Motor neuron (in vitro differentiated cells): ENCODE measurements around the gene CMKLR1. TPM values are rescaled to one million over a fixed set of nuclear protein-coding genes. Genes with fewer than 3 reads are reported as not detected.
A peak's percentile ranks its signal among the peaks of the same experiment; 100 is the strongest.

ENCODE experiments used
- ATAC-seq, 8 experiments: fragments of 200-7000 bp; cut with Tn5 transposase; replicated peaks in 6 of 8; 2 replicates each; pipeline ENCODE4 v1.8.0; 2021; ENCODE audit warnings: mild to moderate bottlenecking in 8 of 8, moderate library complexity in 8 of 8
- H3K27ac ChIP-seq, 2 donors: fragments of 250-450 bp; sonication (Bioruptor Pico); 2 replicates each; pipeline ENCODE4 v1.9.0; 2021; ENCODE audit warnings: antibody characterized with exemption in 2 of 2, mild to moderate bottlenecking in 2 of 2, moderate library complexity in 1 of 2
- H3K4me1 ChIP-seq, 2 donors: fragments of 250-450 bp; sonication (Bioruptor Pico); replicated peaks in 1 of 2; 2 replicates each; pipeline ENCODE4 v1.6.1; 2021; ENCODE audit warnings: antibody characterized with exemption in 2 of 2, mild to moderate bottlenecking in 2 of 2, moderate library complexity in 1 of 2
- H3K4me3 ChIP-seq, 5 donors: fragments of 250-450 bp; sonication (Bioruptor Pico); 2 replicates each; pipeline ENCODE4 v1.9.0; 2021; ENCODE audit warnings: antibody characterized with exemption in 5 of 5, mild to moderate bottlenecking in 5 of 5, moderate library complexity in 4 of 5
- WGBS, 10 experiments: fragments of 450-650 bp; shearing (Covaris generic); methylation state at CpG; one replicate each; pipeline ENCODE4 v1.0.0; 2022; 5-methylcytosine and 5-hydroxymethylcytosine counted together
- in situ Hi-C, 9 experiments: fragments of 400-800 bp; cut with MboI; loops; one replicate each; pipeline ENCODE4 v1.15.0; 2021; ENCODE audit warnings: low sequenced_read_pairs in 9 of 9, low pct_unique_long_range_greater_than_20kb in 2 of 9; ENCODE audit not compliant: unreplicated experiment in 9 of 9
- total RNA-seq, 8 experiments: library from RNA; unstranded; fragments of 300-600 nt; gene quantifications; 2 replicates each; pipeline versions ENCODE4 v1.2.3 to v1.2.4, GENCODE V29; 2022

CMKLR1 gene
- total RNA-seq, 8 experiments from 2014 or later, result 0.09 to 12.6 (median 0.38) TPM; not detected in 1

DNA sequence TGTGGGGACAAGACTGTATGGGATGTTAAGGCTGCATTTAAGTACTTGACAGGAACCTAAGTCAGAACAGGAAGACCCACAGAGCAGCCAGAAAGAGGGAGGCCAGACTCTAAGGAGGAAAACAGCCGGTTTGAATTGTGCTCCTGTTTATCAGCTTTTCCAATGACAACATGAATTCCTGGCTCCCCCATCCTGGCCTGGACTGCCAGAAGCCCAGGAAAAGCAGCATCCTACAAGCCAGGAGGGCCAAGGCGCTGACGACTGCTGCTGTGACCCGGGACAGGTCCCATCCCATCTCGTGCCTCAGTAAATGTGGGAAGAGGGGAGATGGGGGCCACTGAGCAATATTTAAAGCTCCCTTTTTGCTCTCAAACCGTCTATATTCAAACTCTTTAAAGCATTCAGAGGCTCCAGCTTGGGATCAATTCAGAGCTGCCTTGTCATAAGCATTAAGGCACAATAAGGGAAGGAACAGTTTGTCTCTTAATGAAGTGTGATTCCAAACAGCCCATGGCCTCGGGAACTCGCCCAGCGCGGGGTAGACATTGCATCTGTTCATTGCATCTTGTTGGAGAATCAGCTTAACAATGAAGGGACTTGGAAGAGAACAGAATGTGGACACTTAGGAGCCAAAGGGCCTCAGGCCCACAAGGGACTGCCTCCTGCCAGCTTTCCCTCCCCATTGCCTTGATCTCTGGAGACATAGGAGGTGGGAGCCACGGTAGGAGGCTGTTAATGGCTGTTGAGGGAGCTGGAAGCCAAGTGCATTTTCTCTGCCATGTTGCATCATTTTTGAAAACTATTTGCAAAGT lies 49.6 kb downstream of the CMKLR1 start:
- ATAC-seq, result no peak
- H3K4me3 ChIP-seq, result no peak overlapping the region
- 0 to 74% (median 24%) methylated on average over 1 to 9 of the region's 11 CpGs; no CpG with 5 or more reads in 1 of the 10 experiments for WGBS, 10 experiments
- peaks cover 0 to 4% of the 10 kb centered on the region in 2 donors for H3K4me1 ChIP-seq
- no peak overlapping the region for H3K27ac ChIP-seq
- in situ Hi-C loops, result no loop called here

DNA sequence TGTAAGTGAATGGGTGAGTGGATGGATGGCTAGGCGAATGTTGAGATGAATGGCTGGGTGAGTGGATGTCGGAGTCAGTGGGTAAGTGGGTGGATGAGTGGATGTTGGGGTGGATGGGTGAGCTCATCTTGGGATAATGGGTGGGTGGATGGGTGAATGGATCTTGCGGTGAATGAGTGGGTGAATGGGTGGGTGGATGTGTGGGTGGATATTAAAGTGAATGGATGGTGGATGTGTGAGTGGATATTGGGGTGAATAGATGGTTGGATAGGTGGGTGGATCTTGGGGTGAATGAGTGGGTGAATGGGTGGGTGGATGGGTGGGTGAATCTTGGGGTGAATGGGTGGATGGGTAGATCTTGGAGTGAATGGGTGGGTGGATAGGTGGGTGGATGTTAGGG lies 51.9 kb downstream of the CMKLR1 start:
- no peak for ATAC-seq
- WGBS, 10 experiments, result 79 to 94% (median 80%) methylated on average over 1 to 3 of the region's 3 CpGs; no CpG with 5 or more reads in 7 of the 10 experiments
- Histone ChIP-seq H3K4me3 (no peak overlapping the region), H3K4me1 (peaks cover 0 to 4% of the 10 kb centered on the region in 2 donors), H3K27ac (no peak overlapping the region)
- in situ Hi-C loops, result no loop called here

DNA sequence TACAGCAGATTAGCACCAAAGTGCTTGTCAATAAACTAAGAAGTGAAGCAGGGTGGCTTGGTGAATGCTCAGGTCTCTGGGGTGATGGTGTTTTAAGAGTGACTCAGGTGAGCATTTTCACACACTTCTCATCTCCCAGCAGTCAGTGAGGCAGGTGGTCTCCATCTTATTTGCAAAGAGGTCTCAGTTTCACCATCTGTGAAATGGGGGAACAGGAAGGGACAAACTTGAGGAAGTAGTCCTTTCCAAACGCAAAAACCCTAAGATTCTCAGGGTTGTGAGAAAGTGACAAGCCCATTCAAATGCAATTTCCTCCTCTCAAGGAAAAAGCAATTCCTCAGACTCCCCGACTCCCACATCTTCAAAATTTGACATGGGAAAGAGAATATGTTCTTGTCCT lies 54.1 kb downstream of the CMKLR1 start:
- H3K4me3 ChIP-seq, result no peak overlapping the region
- ATAC-seq, result no peak
- WGBS, 10 experiments, result 20 to 80% (median 37%) methylated on average over 1 to 2 of the region's 2 CpGs; no CpG with 5 or more reads in 5 of the 10 experiments
- peaks cover 0 to 4% of the 10 kb centered on the region in 2 donors for H3K4me1 ChIP-seq
- in situ Hi-C loops, result no loop called here
- H3K27ac ChIP-seq, result no peak overlapping the region

DNA sequence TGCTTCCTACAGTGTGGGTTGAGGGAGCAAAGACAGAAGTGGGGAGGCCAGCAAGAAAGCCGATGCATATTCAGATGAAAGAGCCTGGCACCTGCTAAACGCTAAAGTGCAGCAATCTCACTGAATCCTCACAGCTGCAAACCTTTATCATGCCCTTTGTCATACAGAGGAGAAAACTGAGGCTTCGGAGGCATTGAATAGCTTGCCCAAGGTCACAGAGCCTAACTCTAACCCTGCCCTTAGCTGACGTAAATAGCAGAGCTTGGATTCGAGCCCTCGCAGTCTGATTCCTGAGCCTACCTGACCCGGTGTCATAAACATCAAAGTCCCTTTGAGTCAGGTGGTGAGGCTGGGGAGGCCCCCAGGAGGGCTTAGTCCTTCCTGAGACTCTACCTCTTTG lies 54.9 kb downstream of the CMKLR1 start:
- Histone ChIP-seq H3K4me3 (no peak overlapping the region), H3K27ac (no peak overlapping the region), H3K4me1 (no peaks in the 10 kb centered on the region)
- in situ Hi-C loops, result no loop called here
- ATAC-seq, result no peak
- WGBS, 10 experiments, result 0 to 50% (median 37%) methylated on average over 1 to 5 of the region's 7 CpGs; no CpG with 5 or more reads in 4 of the 10 experiments

DNA sequence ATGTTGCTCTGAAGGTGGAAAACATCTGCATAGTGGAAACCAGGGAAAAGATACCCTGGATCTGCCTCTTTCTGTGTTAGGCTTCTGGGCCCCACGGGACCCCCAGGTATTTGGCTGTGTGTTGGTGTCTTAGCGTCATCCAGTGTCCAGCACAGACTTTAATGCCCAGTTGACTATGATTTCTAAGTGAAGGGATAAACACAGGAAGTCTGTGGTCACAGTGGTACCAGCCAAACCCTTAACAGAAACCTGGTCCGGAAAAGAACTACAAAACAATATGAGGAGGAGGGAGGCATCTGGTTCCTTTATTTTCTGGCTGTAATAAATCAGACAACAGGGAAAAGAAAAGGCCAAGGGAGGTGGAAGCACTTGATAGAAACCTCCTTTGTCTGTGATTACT lies 56.4 kb downstream of the CMKLR1 start:
- Histone ChIP-seq H3K4me3 (no peak overlapping the region), H3K4me1 (no peaks in the 10 kb centered on the region), H3K27ac (no peak overlapping the region)
- ATAC-seq, result no peak
- WGBS, 10 experiments, result 33 to 100% (median 75%) methylated on average over 1 to 3 of the region's 3 CpGs; no CpG with 5 or more reads in 5 of the 10 experiments
- in situ Hi-C loops, result no loop called here

DNA sequence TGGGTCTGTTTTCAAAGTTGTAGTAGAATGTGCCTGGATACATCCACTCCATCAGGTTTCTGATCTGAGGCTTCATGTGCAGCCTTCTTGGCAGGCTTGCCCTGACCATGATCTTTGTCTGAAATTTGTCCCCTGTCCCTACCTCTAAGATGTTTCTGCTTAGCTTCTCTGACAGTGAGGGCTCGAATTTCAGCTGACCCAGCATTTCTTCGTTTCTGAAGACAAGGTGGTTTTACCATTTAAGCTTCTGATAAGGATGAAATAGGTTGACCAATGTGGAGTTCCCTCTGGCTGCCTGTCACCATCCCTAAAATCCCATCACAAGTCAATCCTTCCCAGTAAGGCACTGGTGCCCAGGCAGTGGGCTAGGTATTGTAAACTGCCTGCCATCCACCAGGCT lies 57.0 kb downstream of the CMKLR1 start:
- no peaks in the 10 kb centered on the region for H3K4me1 ChIP-seq
- ATAC-seq, result no peak
- in situ Hi-C loops, result no loop called here
- no peak overlapping the region for H3K4me3 ChIP-seq
- no peak overlapping the region for H3K27ac ChIP-seq
- WGBS, 10 experiments, result 0 to 29% (median 0%) methylated on average over 1 to 2 of the region's 2 CpGs; no CpG with 5 or more reads in 6 of the 10 experiments

DNA sequence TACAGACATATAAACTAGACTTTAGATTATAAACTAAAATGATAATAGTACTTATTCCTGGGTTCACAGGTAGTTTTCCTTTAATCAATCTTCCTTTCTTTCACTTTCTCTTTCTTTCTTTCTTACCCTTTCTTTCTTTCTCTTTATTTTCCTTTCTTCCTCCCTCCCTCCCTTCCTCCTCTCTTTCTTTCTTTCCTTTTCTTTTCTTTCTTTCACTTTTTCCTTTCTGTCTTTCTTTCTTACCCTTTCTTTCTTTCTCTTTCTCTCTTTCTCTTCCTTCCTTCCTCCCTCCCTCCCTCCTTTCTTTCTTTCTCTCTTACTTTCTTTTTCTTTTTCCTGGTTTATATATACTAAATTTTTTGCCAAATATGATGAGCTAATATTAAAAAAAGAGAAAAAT lies 61.5 kb downstream of the CMKLR1 start:
- ATAC-seq, result no peak
- Histone ChIP-seq H3K4me3 (no peak overlapping the region), H3K4me1 (no peaks in the 10 kb centered on the region), H3K27ac (no peak overlapping the region)
- in situ Hi-C loops, result no loop called here

DNA sequence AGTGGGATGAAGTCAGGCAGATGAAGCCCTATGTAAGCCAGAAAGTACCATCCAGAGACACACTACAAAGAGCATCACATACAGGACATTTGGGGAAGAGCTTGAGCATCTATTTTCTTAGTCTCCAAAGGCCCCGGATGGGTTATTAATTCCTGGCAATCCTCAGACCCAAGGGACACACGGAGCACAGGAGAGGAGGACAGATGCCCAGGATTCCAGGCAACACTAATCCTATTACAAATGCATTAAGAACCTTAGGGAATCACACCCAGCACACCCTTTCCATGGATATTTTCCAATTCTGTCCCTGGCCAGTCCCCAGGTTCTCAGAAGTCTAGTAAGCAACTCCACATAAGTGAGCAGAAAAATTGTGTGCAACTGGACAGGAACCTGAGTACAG lies 65.9 kb downstream of the CMKLR1 start:
- ATAC-seq, result peak in 1 of 8 experiments; percentile 9
- Histone ChIP-seq H3K27ac (no peak overlapping the region), H3K4me1 (peaks cover 0 to 13% of the 10 kb centered on the region in 2 donors), H3K4me3 (no peak overlapping the region)
- in situ Hi-C loops, result no loop called here
- WGBS, 10 experiments, result 0% methylated on average over 1 to 2 of the region's 2 CpGs; no CpG with 5 or more reads in 6 of the 10 experiments

DNA sequence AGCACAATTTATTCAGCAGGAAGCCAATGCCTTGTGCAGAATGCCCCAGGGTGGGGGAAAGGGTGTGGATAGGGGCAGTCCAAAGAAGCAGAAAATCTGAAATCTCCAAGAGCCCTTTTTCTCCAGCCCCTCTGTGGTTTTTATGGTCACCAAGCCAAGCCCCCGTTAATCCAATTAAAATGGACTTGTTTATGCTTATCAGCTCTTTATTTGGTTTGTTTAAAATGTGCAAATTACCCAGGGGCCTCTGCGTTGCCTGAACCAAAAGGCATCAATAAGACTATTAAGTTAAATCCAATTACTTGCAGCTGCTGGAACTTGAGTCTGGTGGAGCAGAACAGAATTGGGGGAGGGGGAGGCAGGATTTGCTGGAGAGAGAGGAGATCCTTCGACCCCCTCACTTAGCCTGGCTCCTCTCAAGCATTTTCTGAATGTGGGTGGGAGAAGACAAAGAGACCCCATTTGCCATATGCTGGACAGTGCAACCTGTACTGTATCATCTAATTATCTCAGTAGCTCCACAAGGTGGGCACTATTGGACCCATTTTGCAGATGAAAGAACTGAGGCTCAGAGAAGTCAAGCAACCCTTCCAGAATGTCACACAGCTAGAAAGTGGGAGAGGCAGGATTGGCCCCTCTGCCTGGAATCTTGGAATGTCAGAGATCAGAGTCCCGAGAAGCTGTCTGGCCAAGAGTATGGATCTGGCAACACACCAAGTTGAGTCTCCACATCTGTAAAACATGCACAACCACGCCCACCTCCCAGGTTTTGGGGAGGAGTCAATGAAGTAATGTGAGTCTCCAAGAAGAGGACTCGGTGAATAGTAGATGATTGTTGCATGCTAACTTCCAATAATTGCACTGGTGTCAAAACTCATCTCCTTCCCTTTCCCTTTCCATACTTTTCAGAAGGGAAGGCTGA lies 66.9 kb downstream of the CMKLR1 start:
- H3K27ac ChIP-seq, result peak overlapping the region in 1 of 2 donors; percentile 21
- 0 to 90% (median 55%) methylated on average over 1 to 5 of the region's 6 CpGs; no CpG with 5 or more reads in 3 of the 10 experiments for WGBS, 10 experiments
- no peak overlapping the region for H3K4me3 ChIP-seq

DNA sequence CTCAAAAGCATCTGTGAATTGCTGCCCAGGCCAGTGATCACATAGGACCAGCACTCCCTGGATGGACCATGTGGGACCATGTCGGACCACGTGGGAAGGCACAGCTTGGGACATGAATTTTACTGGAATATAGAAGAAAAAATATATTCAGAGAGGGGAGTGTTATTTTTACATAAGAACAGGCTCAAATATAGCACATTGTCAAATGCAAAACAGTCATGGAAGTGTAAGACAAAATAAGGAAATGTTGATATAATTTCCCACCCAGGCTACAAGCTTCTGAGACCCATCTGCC lies 68.3 kb downstream of the CMKLR1 start:
- 0 to 75% (median 60%) methylated on average over 1 to 2 of the region's 2 CpGs; no CpG with 5 or more reads in 5 of the 10 experiments for WGBS, 10 experiments
- H3K4me1 ChIP-seq, result peaks cover 0 to 13% of the 10 kb centered on the region in 2 donors
- no peak for ATAC-seq
- no peak overlapping the region for H3K4me3 ChIP-seq
- no peak overlapping the region for H3K27ac ChIP-seq
- in situ Hi-C loops, result no loop called here

More for the DNA sequence above, 66.9 kb downstream of the CMKLR1 start:
- in situ Hi-C loops, result no loop called here
- peak in 4 of 8 experiments; percentile 19 to 78 (median 54) for ATAC-seq
- H3K4me1 ChIP-seq, result peaks cover 0 to 13% of the 10 kb centered on the region in 2 donors

DNA sequence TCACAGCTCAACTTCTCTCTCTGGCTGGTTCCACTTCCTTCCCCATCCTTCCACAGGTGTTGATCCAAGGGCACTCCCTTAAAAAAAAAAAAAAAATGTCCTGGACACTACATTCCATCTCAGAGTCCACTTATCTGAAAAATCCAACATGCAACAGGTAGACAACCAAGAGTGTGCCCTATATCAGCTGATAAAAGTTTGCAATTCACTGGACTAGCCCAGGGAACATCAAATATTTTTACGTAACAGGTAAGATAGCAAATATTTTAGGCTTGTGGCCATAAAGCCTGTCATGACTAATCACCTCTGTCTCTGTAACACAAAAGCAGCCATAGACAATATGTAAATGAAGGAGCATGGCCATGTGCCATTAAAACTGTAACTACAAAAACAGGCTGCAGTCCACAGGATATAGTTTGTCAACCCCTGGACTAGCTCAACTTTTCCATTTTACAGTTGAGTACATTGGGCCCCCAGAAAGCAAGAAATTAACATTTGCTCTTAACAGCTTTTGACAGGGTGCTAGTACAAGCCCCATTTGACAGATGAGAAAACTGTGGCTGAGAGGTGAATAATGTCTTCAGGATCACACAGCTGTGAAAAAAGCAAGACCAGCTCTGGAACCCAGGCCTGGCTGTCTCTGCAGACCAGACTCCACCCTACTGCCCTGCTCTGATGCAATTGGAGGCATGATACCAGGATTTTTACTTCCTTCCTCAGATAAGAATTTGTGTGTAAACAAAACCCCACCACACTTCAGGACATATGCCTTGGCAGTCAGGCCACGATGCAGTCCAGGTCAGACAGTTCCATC lies 68.9 kb downstream of the CMKLR1 start:
- Histone ChIP-seq H3K4me3 (no peak overlapping the region), H3K4me1 (peaks cover 0 to 13% of the 10 kb centered on the region in 2 donors), H3K27ac (no peak overlapping the region)
- peak in 1 of 8 experiments; percentile 16 for ATAC-seq
- WGBS, 10 experiments, result 17 to 100% (median 77%) methylated on average over 1 to 2 of the region's 2 CpGs
- in situ Hi-C loops, result no loop called here

DNA sequence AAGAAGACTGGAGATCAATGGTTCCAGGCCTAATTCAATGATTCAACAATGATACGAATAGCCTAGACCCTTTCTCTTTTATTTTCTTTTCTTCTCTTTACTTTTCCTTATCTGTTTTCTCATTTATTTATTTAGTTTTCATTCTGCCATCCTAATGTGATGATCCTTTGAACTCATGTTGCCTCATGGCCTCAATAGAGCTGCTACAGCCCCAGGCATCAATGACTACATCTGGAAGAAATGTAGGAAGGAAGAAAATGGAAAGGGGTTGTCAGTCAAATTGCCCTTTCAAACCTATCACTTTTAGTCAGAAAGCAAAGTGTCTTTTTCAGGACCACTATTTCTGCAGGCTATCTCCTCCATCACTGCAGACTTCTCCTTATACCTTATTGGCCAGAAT lies 69.9 kb downstream of the CMKLR1 start:
- no peak overlapping the region for H3K4me3 ChIP-seq
- no peak overlapping the region for H3K27ac ChIP-seq
- 0 to 100% (median 65%) methylated on average over 1 of the region's 1 CpG; no CpG with 5 or more reads in 2 of the 10 experiments for WGBS, 10 experiments
- ATAC-seq, result no peak
- H3K4me1 ChIP-seq, result peaks cover 0 to 13% of the 10 kb centered on the region in 2 donors
- in situ Hi-C loops, result no loop called here
